Astrocyte (in vitro differentiated cells and primary cell): ENCODE results near the gene KRTAP1-3.

Source experiments
- EZH2 ChIP-seq: IDR thresholded peaks from 2 replicates; pipeline ENCODE4 v1.6.1; 2012; ENCODE audit warnings: mild to moderate bottlenecking, low read length, inconsistent platforms; ENCODE audit not compliant: insufficient read depth
- TF ChIP-seq, protein P1 (sequence below): IDR thresholded peaks from 2 replicates; pipeline ENCODE4 v1.5.1; 2011; ENCODE audit warnings: low read depth, mild to moderate bottlenecking, inconsistent platforms, low read length, moderate library complexity; ENCODE audit not compliant: insufficient read depth

DNA sequence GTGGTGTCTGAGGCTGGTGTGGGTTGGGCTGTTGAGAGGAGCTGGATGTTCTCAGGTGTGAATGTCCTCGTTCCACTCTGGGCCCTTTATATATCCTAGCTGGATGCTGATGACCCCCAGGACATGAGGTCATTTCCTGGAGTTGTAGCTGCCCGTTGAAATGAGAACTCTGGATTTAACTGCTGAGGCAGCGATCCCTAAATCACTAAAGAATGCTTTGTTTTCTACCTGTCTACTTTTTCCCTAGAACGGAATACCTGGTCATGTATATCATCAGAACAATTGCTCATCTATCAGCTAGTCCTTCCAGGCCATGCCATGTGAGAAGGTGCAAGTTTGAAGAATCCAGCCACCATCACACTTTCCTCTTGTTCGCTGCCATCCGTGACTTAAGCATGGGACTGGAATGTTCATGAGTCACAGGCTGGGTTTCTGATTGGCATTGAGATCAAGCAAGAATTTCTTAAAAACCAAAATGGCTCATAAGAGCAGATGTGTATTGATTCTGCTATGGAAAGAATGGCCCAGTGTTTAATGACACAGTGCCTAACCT lies 25.5 kb upstream of the KRTAP1-3 start, which contains the start of gene KRTAP2-3:
- TF ChIP-seq, protein P1, sequence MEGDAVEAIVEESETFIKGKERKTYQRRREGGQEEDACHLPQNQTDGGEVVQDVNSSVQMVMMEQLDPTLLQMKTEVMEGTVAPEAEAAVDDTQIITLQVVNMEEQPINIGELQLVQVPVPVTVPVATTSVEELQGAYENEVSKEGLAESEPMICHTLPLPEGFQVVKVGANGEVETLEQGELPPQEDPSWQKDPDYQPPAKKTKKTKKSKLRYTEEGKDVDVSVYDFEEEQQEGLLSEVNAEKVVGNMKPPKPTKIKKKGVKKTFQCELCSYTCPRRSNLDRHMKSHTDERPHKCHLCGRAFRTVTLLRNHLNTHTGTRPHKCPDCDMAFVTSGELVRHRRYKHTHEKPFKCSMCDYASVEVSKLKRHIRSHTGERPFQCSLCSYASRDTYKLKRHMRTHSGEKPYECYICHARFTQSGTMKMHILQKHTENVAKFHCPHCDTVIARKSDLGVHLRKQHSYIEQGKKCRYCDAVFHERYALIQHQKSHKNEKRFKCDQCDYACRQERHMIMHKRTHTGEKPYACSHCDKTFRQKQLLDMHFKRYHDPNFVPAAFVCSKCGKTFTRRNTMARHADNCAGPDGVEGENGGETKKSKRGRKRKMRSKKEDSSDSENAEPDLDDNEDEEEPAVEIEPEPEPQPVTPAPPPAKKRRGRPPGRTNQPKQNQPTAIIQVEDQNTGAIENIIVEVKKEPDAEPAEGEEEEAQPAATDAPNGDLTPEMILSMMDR: no peak
- no peak for TF ChIP-seq EZH2
